ENCODE measurements around the gene GSS. TPM values are rescaled to one million over a fixed set of nuclear protein-coding genes. Genes with fewer than 3 reads are reported as not detected.

The GSS gene
- polyA plus RNA-seq, 1 donor, result 19.1 TPM

- no CpG with 5 or more reads among the region's 7 CpGs for WGBS (ENCODE audit: insufficient coverage, low lambda C conversion rate)
- Histone ChIP-seq H3K36me3 (ENCODE audit: control insufficient read depth, insufficient read depth, low read length) (peaks cover 14% of the 10 kb centered on the region), H3K27ac (ENCODE audit: low read length) (peak overlapping the region; percentile 22), H3K4me3 (ENCODE audit: low read length) (no peak overlapping the region), H3K27me3 (ENCODE audit: control insufficient read depth, insufficient read depth, low read length) (no peaks in the 10 kb centered on the region), H3K9me3 (ENCODE audit: control insufficient read depth, low read depth, low read length) (no peaks in the 10 kb centered on the region), H3K4me1 (ENCODE audit: control insufficient read depth, insufficient read depth, low read length) (peaks cover 15% of the 10 kb centered on the region)
- peak; percentile 43 to 84 for DNase-seq
Observed at GRCh38 chr20:34945315-34946077, 10.1 kb downstream of the GSS start.

DNA sequence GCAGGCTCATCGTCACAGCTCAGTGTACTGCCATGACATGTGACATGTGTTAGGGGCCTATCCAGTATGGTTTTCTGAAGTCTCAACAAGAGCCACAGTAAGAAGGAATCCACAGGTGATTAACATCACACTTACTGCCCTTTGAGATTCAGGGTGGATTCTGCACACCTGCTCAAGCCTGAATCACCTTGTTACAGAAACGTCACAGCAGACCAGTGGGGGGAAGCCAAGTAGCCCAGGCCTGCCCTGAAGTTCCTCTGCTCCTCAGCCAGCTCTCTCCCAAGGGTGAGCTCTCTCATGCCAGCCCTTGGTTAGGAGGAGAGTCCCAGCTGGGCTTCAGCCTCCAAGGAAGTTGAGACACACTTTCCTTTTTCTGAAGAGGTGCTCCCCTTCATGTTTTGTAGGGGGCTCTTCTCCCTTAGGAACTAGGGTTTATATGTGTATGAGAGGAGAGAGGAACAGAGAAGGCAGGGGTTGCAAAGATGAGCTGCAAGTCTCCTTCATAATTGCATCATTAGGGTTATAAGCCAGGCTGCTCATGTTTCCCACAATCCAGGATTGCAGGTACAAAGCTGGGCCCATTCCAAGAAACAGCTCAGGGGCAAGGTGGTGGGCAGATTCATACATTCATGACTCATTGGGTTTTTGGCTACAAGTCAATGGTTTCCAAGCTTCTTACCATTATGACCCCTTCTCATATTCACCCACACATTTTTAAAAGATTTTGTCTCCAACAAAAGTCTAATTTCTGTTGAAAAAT lies 11.6 kb downstream of the GSS start:
- no peak for DNase-seq
- H3K4me1 ChIP-seq (ENCODE audit: control insufficient read depth, insufficient read depth, low read length), result peaks cover 15% of the 10 kb centered on the region
- H3K9me3 ChIP-seq (ENCODE audit: control insufficient read depth, low read depth, low read length), result no peaks in the 10 kb centered on the region
- WGBS (ENCODE audit: insufficient coverage, low lambda C conversion rate), result no CpG with 5 or more reads among the region's 2 CpGs
- H3K4me3 ChIP-seq (ENCODE audit: low read length), result no peak overlapping the region
- no peaks in the 10 kb centered on the region for H3K27me3 ChIP-seq (ENCODE audit: control insufficient read depth, insufficient read depth, low read length)
- H3K36me3 ChIP-seq (ENCODE audit: control insufficient read depth, insufficient read depth, low read length), result peaks cover 14% of the 10 kb centered on the region
- H3K27ac ChIP-seq (ENCODE audit: low read length), result no peak overlapping the region

DNA sequence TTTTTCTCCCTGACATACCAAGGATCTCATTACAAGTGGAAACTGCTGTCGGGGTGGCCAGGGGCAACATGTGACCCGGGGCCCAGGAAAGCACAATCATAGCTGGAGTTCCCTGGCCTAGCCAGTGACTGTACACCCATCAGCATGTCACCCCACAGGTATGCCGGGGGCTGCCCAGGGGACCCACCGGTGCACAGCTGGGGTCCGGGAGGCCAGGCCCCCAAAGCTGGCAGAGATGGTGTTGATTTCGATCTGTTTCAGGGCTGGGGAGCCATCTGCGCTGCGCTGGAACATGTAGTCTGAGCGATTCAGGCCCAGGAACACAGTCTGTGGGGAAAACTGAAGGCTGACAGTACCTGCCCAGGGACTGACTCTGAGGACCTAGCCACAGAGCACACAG lies 13.3 kb downstream of the GSS start:
- no peak for DNase-seq
- Histone ChIP-seq H3K9me3 (ENCODE audit: control insufficient read depth, low read depth, low read length) (no peaks in the 10 kb centered on the region), H3K27me3 (ENCODE audit: control insufficient read depth, insufficient read depth, low read length) (no peaks in the 10 kb centered on the region), H3K27ac (ENCODE audit: low read length) (no peak overlapping the region), H3K36me3 (ENCODE audit: control insufficient read depth, insufficient read depth, low read length) (peaks cover 17% of the 10 kb centered on the region), H3K4me3 (ENCODE audit: low read length) (no peak overlapping the region), H3K4me1 (ENCODE audit: control insufficient read depth, insufficient read depth, low read length) (peaks cover 15% of the 10 kb centered on the region)
- WGBS (ENCODE audit: insufficient coverage, low lambda C conversion rate), result no CpG with 5 or more reads among the region's 9 CpGs

- Histone ChIP-seq H3K4me3 (ENCODE audit: low read length) (no peak overlapping the region), H3K36me3 (ENCODE audit: control insufficient read depth, insufficient read depth, low read length) (peaks cover 20% of the 10 kb centered on the region), H3K4me1 (ENCODE audit: control insufficient read depth, insufficient read depth, low read length) (peaks cover 9% of the 10 kb centered on the region), H3K9me3 (ENCODE audit: control insufficient read depth, low read depth, low read length) (no peaks in the 10 kb centered on the region), H3K27ac (ENCODE audit: low read length) (no peak overlapping the region), H3K27me3 (ENCODE audit: control insufficient read depth, insufficient read depth, low read length) (no peaks in the 10 kb centered on the region)
- no peak for DNase-seq
- WGBS (ENCODE audit: insufficient coverage, low lambda C conversion rate), result no CpG with 5 or more reads among the region's 4 CpGs
Observed at GRCh38 chr20:34941226-34941625, 14.4 kb downstream of the GSS start.

GRCh38 chr20:34940081-34940481 lies 15.5 kb downstream of the GSS start:
- no CpG with 5 or more reads among the region's 1 CpG for WGBS (ENCODE audit: insufficient coverage, low lambda C conversion rate)
- Histone ChIP-seq H3K27ac (ENCODE audit: low read length) (no peak overlapping the region), H3K4me3 (ENCODE audit: low read length) (no peak overlapping the region), H3K9me3 (ENCODE audit: control insufficient read depth, low read depth, low read length) (no peaks in the 10 kb centered on the region), H3K4me1 (ENCODE audit: control insufficient read depth, insufficient read depth, low read length) (no peaks in the 10 kb centered on the region), H3K36me3 (ENCODE audit: control insufficient read depth, insufficient read depth, low read length) (peaks cover 21% of the 10 kb centered on the region), H3K27me3 (ENCODE audit: control insufficient read depth, insufficient read depth, low read length) (no peaks in the 10 kb centered on the region)
- no peak for DNase-seq

DNA sequence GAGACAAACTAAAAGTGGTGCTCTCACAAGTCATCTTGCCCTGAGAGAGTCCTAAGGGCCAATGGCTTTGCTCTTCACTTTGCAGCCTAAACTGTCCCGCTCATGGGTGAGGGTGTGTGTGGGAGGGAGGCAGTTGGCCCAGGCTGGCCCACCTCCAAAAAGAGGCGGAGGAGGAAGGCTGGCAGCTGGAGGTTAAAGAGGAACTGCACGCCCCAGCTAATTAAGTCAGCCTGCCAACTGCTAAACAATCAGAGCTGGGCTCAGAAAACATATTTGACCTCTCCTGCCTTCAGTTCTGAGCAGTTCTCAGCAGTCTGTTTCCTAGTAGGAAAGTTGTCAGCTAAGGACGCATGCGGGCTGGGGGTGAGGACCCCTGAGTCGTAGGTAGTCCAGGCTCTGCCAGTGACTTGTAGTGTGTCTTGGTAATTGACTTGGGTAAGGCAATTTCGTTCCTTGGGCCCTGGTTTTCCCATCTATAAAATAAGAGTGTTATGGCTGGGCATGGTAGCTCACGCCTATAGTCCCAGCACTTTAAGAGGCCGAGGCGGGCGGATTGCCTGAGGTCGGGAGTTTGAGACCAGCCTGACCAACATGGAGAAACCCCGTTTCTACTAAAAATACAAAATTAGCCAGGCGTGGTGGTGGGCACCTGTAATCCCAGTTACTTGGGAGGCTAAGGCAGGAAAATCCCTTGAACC lies 17.0 kb downstream of the GSS start:
- Histone ChIP-seq H3K9me3 (ENCODE audit: control insufficient read depth, low read depth, low read length) (no peaks in the 10 kb centered on the region), H3K4me3 (ENCODE audit: low read length) (no peak overlapping the region), H3K36me3 (ENCODE audit: control insufficient read depth, insufficient read depth, low read length) (peaks cover 25% of the 10 kb centered on the region), H3K4me1 (ENCODE audit: control insufficient read depth, insufficient read depth, low read length) (no peaks in the 10 kb centered on the region), H3K27ac (ENCODE audit: low read length) (no peak overlapping the region), H3K27me3 (ENCODE audit: control insufficient read depth, insufficient read depth, low read length) (no peaks in the 10 kb centered on the region)
- DNase-seq, result no peak
- no CpG with 5 or more reads among the region's 14 CpGs for WGBS (ENCODE audit: insufficient coverage, low lambda C conversion rate)

GRCh38 chr20:34931771-34932170 lies 23.8 kb downstream of the GSS start:
- Histone ChIP-seq H3K27me3 (ENCODE audit: control insufficient read depth, insufficient read depth, low read length) (no peaks in the 10 kb centered on the region), H3K4me1 (ENCODE audit: control insufficient read depth, insufficient read depth, low read length) (no peaks in the 10 kb centered on the region), H3K36me3 (ENCODE audit: control insufficient read depth, insufficient read depth, low read length) (peaks cover 48% of the 10 kb centered on the region), H3K4me3 (ENCODE audit: low read length) (no peak overlapping the region), H3K9me3 (ENCODE audit: control insufficient read depth, low read depth, low read length) (no peaks in the 10 kb centered on the region), H3K27ac (ENCODE audit: low read length) (no peak overlapping the region)
- WGBS (ENCODE audit: insufficient coverage, low lambda C conversion rate), result no CpG with 5 or more reads among the region's 7 CpGs
- DNase-seq, result no peak

DNA sequence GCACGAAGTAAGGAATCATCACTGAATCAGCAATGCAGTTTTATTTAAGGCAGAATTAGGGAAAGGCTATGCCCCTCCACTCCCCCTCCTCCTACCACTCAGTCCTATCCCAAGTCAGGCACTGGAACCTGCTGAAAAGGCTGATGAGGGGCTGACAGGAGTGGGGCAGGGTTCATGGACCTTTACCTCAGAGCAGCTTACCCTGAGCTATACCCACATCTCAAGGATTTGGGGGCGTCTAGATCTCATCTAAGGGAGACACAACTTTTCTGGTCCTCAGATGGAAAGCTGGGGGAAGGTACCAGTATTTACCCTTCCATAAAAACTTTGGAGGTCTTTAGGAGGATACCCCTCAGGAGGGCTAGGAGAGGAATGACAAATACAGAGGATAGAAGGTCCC lies 27.2 kb downstream of the GSS start:
- H3K4me1 ChIP-seq (ENCODE audit: control insufficient read depth, insufficient read depth, low read length), result no peaks in the 10 kb centered on the region
- no peaks in the 10 kb centered on the region for H3K9me3 ChIP-seq (ENCODE audit: control insufficient read depth, low read depth, low read length)
- H3K27me3 ChIP-seq (ENCODE audit: control insufficient read depth, insufficient read depth, low read length), result no peaks in the 10 kb centered on the region
- peaks cover 58% of the 10 kb centered on the region for H3K36me3 ChIP-seq (ENCODE audit: control insufficient read depth, insufficient read depth, low read length)
- no peak overlapping the region for H3K27ac ChIP-seq (ENCODE audit: low read length)
- no peak for DNase-seq
- no CpG with 5 or more reads among the region's 2 CpGs for WGBS (ENCODE audit: insufficient coverage, low lambda C conversion rate)
- no peak overlapping the region for H3K4me3 ChIP-seq (ENCODE audit: low read length)

- Histone ChIP-seq H3K27me3 (ENCODE audit: control insufficient read depth, insufficient read depth, low read length) (no peaks in the 10 kb centered on the region), H3K4me3 (ENCODE audit: low read length) (no peak overlapping the region), H3K4me1 (ENCODE audit: control insufficient read depth, insufficient read depth, low read length) (no peaks in the 10 kb centered on the region), H3K9me3 (ENCODE audit: control insufficient read depth, low read depth, low read length) (no peaks in the 10 kb centered on the region), H3K27ac (ENCODE audit: low read length) (no peak overlapping the region), H3K36me3 (ENCODE audit: control insufficient read depth, insufficient read depth, low read length) (peaks cover 63% of the 10 kb centered on the region)
- no CpG with 5 or more reads among the region's 1 CpG for WGBS (ENCODE audit: insufficient coverage, low lambda C conversion rate)
- no peak for DNase-seq
Observed at GRCh38 chr20:34927736-34928135, 27.9 kb downstream of the GSS start.

- no peak overlapping the region for H3K27ac ChIP-seq (ENCODE audit: low read length)
- no peaks in the 10 kb centered on the region for H3K4me1 ChIP-seq (ENCODE audit: control insufficient read depth, insufficient read depth, low read length)
- no peaks in the 10 kb centered on the region for H3K27me3 ChIP-seq (ENCODE audit: control insufficient read depth, insufficient read depth, low read length)
- H3K36me3 ChIP-seq (ENCODE audit: control insufficient read depth, insufficient read depth, low read length), result peaks cover 66% of the 10 kb centered on the region
- no peak for DNase-seq
- H3K9me3 ChIP-seq (ENCODE audit: control insufficient read depth, low read depth, low read length), result no peaks in the 10 kb centered on the region
- no CpG with 5 or more reads among the region's 1 CpG for WGBS (ENCODE audit: insufficient coverage, low lambda C conversion rate)
- no peak overlapping the region for H3K4me3 ChIP-seq (ENCODE audit: low read length)
Observed at GRCh38 chr20:34926581-34926980, 29.0 kb downstream of the GSS start.
